HG02678 (cell line): ENCODE measurements around the gene OBSL1.

Experiments used
- ATAC-seq: cut with Tn5 transposase; IDR thresholded peaks from one replicate; pipeline ENCODE4 v1.9.1; 2021; ENCODE audit warnings: mild to moderate bottlenecking, moderate library complexity; ENCODE audit not compliant: unreplicated experiment

The OBSL1 gene

GRCh38 chr2:219516888-219517287, 54.5 kb downstream of the OBSL1 start:
- ATAC-seq, result no peak

GRCh38 chr2:219515874-219516629, 55.3 kb downstream of the OBSL1 start:
- ATAC-seq, result no peak

GRCh38 chr2:219514836-219515235, 56.5 kb downstream of the OBSL1 start:
- no peak for ATAC-seq

- no peak for ATAC-seq
Measured at GRCh38 chr2:219514196-219514761, 57.1 kb downstream of the OBSL1 start, which contains the start of gene ASIC4. TSS of gene ASIC4 (plus strand) at chr2:219514482. CDS start at chr2:219514725, 243 bp downstream.

GRCh38 chr2:219513787-219514186, 57.6 kb downstream of the OBSL1 start:
- ATAC-seq, result no peak

- ATAC-seq, result no peak
Measured at GRCh38 chr2:219512524-219513216, 58.7 kb downstream of the OBSL1 start.

GRCh38 chr2:219511547-219512325, 59.6 kb downstream of the OBSL1 start:
- ATAC-seq, result no peak

- ATAC-seq, result no peak
Measured at GRCh38 chr2:219510512-219511135, 60.7 kb downstream of the OBSL1 start.

GRCh38 chr2:219509780-219510511, 61.4 kb downstream of the OBSL1 start:
- ATAC-seq, result peak; percentile 80

- ATAC-seq, result peak; percentile 10
Measured at GRCh38 chr2:219508971-219509779, 62.2 kb downstream of the OBSL1 start.

GRCh38 chr2:219508444-219508734, 63.0 kb downstream of the OBSL1 start:
- ATAC-seq, result no peak

GRCh38 chr2:219507581-219508443, 63.5 kb downstream of the OBSL1 start:
- ATAC-seq, result no peak

GRCh38 chr2:219506802-219507526, 64.4 kb downstream of the OBSL1 start:
- no peak for ATAC-seq

GRCh38 chr2:219506153-219506801, 65.1 kb downstream of the OBSL1 start:
- no peak for ATAC-seq

GRCh38 chr2:219505585-219505984, 65.8 kb downstream of the OBSL1 start:
- no peak for ATAC-seq

GRCh38 chr2:219502618-219503017, 68.7 kb downstream of the OBSL1 start:
- no peak for ATAC-seq

- ATAC-seq, result no peak
Measured at GRCh38 chr2:219501849-219502248, 69.5 kb downstream of the OBSL1 start.
